ENCODE measurements around the gene MAGED2. TPM values are rescaled to one million over a fixed set of nuclear protein-coding genes. Genes with fewer than 3 reads are reported as not detected.
A peak's percentile ranks its signal among the peaks of the same experiment; 100 is the strongest.

The MAGED2 gene
- total RNA-seq, 1 donor from 2014 or later = 52.1 TPM

- H3K4me3 ChIP-seq (ENCODE audit: low read depth, low read length) = no peak within 1 kb of the TSS
- FAIRE-seq = no peak
- H3K27me3 ChIP-seq (ENCODE audit: control insufficient read depth, insufficient read depth, low read length) = no peaks in the 10 kb centered on the region
- DNase-seq (ENCODE audit: low read depth) = no peak
- H3K36me3 ChIP-seq (ENCODE audit: control insufficient read depth, insufficient read depth, low read length) = no peaks in the 10 kb centered on the region
- no peak for TF ChIP-seq CTCF (IDR thresholded peaks at IDR 0.05; ENCODE audit: insufficient read depth, low read length, severe bottlenecking)
Observed at GRCh38 chrX:54798137-54798536, 9.4 kb upstream of the MAGED2 start, which contains the start of gene ITIH6. ITIH6 (minus strand) TSS chrX:54798255; CDS start chrX:54798210, 45 bp downstream.

GRCh38 chrX:54799046-54799445 is 8.5 kb upstream of the MAGED2 start:
- Histone ChIP-seq H3K27me3 (ENCODE audit: control insufficient read depth, insufficient read depth, low read length) (no peaks in the 10 kb centered on the region), H3K36me3 (ENCODE audit: control insufficient read depth, insufficient read depth, low read length) (no peaks in the 10 kb centered on the region), H3K4me3 (ENCODE audit: low read depth, low read length) (no peak overlapping the region)
- DNase-seq (ENCODE audit: low read depth) (no peak), FAIRE-seq (peak; percentile 79)
- no peak for TF ChIP-seq CTCF (IDR thresholded peaks at IDR 0.05; ENCODE audit: insufficient read depth, low read length, severe bottlenecking)

GRCh38 chrX:54808109-54808604 is 612 bp downstream of the MAGED2 start:
- TF ChIP-seq CTCF (IDR thresholded peaks at IDR 0.05; ENCODE audit: insufficient read depth, low read length, severe bottlenecking) = no peak
- Histone ChIP-seq H3K36me3 (ENCODE audit: control insufficient read depth, insufficient read depth, low read length) (peaks cover 9% of the 10 kb centered on the region), H3K4me3 (ENCODE audit: low read depth, low read length) (peak overlapping the region; percentile 64), H3K27me3 (ENCODE audit: control insufficient read depth, insufficient read depth, low read length) (no peaks in the 10 kb centered on the region)
- DNase-seq (ENCODE audit: low read depth) (peak; percentile 6), FAIRE-seq (no peak)

GRCh38 chrX:54808605-54809483 is 1.3 kb downstream of the MAGED2 start:
- peak overlapping the region; percentile 64 for H3K4me3 ChIP-seq (ENCODE audit: low read depth, low read length)
- TF ChIP-seq CTCF (IDR thresholded peaks at IDR 0.05; ENCODE audit: insufficient read depth, low read length, severe bottlenecking) = no peak
- DNase-seq (ENCODE audit: low read depth) = peak; percentile 91
- no peaks in the 10 kb centered on the region for H3K27me3 ChIP-seq (ENCODE audit: control insufficient read depth, insufficient read depth, low read length)
- no peak for FAIRE-seq
- peaks cover 11% of the 10 kb centered on the region for H3K36me3 ChIP-seq (ENCODE audit: control insufficient read depth, insufficient read depth, low read length)

- Histone ChIP-seq H3K27me3 (ENCODE audit: control insufficient read depth, insufficient read depth, low read length) (no peaks in the 10 kb centered on the region), H3K36me3 (ENCODE audit: control insufficient read depth, insufficient read depth, low read length) (peaks cover 11% of the 10 kb centered on the region), H3K4me3 (ENCODE audit: low read depth, low read length) (no peak overlapping the region)
- no peak for DNase-seq (ENCODE audit: low read depth)
- TF ChIP-seq CTCF (IDR thresholded peaks at IDR 0.05; ENCODE audit: insufficient read depth, low read length, severe bottlenecking) = no peak
- FAIRE-seq = no peak
Observed at GRCh38 chrX:54810532-54810931, 3.0 kb downstream of the MAGED2 start.

Data from bronchial epithelial cell (primary cell).